Activated T-cell treated with anti-CD3 and anti-CD28 coated beads, Interleukin-2, amount 50 U/mL, for 48 hours (primary cell): ENCODE results near the gene ATP1A4.

Source experiments
- DNase-seq, 2 experiments: peaks; one replicate each; pipeline ENCODE4 v3.0.0-alpha.2; 2020

Gene ATP1A4

GRCh38 chr1:160148121-160148520, 3.3 kb upstream of the ATP1A4 start:
- DNase-seq, result no peak

DNA sequence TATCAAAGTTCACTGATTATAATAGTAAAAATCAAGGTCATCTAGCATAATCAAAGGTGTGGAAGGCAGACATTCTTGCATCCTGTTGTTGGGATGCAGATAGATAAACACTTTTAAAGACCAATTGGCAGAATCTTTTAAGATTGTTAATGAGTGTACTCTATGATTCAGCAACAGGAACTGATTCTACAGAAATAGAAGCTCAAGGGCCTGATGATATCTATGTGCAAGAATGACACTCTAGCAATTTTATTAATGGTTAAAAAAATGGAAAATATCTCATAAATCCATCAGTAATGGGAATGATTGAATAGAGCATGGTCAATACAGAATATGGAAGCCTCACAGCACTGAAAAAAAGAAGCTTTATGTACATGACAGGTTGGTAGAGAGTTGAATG, 2.2 kb upstream of the ATP1A4 start:
- DNase-seq, result no peak

- DNase-seq, result no peak
Observed at GRCh38 chr1:160149716-160150115, 1.7 kb upstream of the ATP1A4 start.

DNA sequence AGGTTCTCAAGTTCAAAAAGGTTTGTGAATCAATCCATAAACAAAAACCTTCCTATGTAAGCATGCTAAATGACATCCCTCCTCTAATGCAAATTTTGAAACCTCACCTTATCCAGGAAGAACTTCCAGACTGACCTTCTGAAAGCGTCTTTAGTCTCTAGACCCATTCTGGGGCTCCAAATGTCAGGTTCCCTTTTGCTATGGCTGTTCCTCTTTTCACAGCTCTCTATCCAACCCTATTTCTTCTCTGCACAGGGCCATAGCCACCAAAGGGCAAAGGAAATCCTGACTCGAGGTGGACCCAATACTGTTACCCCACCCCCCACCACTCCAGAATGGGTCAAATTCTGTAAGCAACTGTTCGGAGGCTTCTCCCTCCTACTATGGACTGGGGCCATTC, 3.4 kb downstream of the ATP1A4 start:
- no peak for DNase-seq

DNA sequence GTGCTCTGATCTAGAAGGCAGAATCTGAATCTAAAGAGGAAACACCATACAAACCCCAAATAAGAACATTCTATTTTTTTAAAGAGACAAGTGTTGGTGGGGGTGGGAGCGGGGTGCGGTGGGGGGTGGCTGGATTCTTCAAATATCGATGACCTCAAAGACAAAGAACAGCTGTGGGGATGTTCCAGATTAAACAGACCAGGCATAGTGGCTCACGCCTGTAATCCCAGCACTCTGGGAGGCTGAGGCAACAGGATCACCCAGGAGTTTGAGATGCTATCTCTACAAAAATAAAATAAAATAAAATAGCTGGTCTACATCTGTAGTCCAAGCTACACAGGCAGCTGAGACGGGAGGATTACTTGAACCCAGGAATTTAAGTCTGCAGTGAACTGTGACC, 5.0 kb downstream of the ATP1A4 start:
- DNase-seq, result no peak

DNA sequence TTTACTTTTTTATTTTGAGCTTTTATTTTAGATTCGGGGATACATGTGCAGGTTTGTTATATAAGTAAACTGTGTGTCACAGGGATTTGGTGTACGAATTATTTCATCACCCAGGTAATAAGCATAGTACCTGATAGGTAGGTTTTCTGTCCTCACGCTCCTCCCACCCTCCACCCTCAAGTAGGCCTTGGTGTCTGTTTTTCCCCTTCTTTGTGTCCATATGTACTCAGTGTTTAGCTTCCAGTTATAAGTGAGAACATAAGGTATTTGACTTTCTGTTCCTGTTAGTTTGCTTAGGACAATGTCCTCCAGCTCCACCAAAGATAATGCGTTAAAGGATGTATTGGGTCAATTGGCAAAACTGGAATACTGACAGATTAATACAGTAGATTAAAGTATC, 5.8 kb downstream of the ATP1A4 start:
- DNase-seq, result no peak

- no peak for DNase-seq
Observed at GRCh38 chr1:160158031-160158430, 6.6 kb downstream of the ATP1A4 start.

DNA sequence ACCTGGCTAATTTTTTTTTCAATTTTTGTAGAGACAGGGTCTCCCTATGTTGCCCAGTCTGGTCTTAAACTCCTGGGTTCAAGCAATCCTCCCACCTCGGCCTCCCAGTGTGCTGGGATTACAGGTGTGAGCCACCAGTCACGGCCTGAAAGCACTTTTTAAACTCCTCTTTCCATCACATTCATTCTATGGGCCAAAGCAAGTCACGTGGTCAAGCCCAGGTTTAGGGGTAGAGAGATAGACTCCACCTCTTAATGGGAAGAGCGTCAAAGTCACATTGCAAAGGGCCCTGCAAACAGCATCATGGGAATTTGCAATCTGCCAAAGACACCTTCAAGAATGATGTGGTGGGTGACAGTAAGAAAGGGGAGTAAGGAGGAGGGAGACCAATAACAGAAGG, 7.1 kb downstream of the ATP1A4 start:
- DNase-seq, result no peak

GRCh38 chr1:160159846-160160245, 8.4 kb downstream of the ATP1A4 start:
- DNase-seq, result no peak

GRCh38 chr1:160161965-160162705, 10.7 kb downstream of the ATP1A4 start:
- no peak for DNase-seq

GRCh38 chr1:160162931-160163330, 11.5 kb downstream of the ATP1A4 start:
- DNase-seq, result no peak

GRCh38 chr1:160163615-160164014, 12.2 kb downstream of the ATP1A4 start:
- no peak for DNase-seq

- no peak for DNase-seq
Observed at GRCh38 chr1:160164121-160164520, 12.7 kb downstream of the ATP1A4 start.

DNA sequence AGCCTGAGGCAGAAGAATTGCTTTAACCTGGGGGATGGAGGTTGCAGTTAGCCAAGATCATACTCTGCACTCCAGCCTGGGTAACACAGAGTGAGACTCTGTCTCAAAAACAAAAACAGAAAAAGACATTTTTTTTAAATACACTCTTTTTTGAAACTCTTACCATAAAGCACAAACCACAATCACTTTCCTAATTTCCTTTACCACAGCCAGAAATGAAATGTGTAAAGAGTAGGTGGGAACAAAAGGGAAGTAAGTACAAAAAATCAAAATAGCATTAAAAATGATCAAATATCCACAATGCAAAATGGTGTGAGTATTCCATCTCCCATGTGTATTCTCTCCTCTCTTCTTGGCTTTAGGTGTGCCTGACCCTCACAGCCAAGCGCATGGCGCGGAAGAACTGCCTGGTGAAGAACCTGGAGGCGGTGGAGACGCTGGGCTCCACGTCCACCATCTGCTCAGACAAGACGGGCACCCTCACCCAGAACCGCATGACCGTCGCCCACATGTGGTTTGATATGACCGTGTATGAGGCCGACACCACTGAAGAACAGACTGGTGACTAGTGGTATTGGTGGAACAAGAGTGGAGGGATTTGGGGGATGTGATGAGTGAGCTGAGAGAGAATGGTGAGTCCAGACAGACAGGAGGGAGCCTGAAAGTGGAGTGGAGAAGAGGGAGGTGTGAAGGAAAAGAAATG, 14.9 kb downstream of the ATP1A4 start:
- no peak for DNase-seq

GRCh38 chr1:160167056-160167455, 15.7 kb downstream of the ATP1A4 start:
- no peak for DNase-seq

- peak in 1 of 2 experiments; percentile 34 for DNase-seq
Observed at GRCh38 chr1:160167580-160167979, 16.2 kb downstream of the ATP1A4 start.

- no peak for DNase-seq
Observed at GRCh38 chr1:160168016-160168415, 16.6 kb downstream of the ATP1A4 start.

DNA sequence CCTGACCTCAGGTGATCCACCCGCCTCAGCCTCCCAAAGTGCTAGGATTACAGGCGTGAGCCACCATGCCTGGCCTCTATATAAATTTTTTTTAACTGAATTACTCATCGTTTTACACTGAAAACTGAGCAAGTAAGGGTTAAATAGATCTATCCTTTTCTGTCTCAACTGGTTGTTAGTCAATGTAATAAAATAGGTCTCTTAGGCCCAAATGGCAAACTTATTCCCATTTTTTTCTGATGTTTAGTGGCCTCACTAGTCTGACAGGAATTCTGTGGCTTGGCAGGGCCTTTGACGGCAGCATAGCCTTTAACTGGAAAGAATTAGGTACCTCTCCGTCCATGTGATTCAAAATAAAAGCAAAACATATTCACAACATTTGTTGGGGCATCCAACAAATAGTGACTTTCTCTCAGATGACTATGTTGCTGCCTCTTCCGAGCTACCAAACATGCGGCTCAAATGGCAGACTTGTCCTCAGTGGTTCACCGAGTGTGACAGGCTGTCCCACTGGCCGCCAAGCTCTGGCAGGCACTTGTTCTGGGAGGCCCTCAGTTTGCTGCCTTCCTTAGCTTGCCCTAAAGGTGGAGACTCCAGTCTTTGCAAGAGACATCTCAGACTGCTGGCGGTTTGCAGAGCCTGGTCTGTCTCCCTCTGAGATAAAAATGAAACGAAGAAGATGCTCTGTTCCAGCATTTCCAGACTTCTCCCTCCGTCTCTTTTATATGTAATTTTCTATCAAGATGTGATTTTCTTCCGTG, 17.4 kb downstream of the ATP1A4 start:
- no peak for DNase-seq

DNA sequence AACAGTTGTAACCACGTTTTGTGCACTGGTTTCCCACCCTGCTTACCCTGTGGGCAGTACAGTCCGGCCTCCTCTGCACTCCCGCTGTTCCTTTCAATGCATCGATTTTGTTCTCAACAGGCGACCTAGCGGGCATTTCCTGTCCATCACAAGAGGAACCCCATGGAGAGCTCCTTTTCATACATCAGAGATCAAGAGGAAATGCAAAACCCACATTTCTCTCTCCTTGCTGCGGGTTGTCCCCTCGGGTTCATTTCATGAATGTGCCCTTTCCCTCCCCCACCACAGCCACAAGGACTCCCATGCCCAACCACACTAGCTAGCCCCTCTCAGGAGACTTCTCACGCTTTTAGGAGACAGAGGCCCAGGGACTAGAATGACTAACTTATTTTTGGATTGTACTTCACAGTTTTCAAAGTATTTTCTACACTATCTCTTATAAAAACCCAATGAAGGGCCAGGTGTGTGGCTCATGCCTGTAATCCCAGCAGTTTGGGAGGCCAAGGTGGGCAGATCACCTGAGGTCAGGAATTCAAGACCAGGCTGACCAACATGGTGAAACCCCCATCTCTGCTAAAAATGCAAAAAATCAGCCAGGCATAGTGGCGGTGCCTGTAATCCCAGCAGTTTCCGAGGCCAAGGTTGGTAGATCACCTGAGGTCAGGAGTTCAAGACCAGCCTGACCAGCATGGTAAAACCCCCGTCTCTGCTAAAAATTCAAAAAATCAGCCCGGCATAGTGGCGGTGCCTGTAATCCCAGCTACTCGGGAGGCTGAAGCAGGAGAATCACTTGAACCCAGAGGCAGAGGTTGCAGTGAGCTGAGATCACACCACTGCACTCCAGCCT, 18.4 kb downstream of the ATP1A4 start:
- peak; percentile 47 to 55 for DNase-seq

DNA sequence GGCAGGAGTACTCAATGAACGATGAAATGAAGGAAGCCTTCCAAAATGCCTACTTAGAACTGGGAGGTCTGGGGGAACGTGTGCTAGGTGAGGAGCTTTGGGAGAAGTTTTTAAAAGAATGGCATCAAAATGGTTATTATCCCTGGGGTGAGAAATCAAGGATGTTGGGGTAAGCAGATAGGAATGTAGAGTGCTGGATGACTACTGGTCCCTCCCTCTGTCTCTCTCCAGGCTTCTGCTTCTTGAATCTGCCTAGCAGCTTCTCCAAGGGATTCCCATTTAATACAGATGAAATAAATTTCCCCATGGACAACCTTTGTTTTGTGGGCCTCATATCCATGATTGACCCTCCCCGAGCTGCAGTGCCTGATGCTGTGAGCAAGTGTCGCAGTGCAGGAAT, 20.0 kb downstream of the ATP1A4 start:
- no peak for DNase-seq

DNA sequence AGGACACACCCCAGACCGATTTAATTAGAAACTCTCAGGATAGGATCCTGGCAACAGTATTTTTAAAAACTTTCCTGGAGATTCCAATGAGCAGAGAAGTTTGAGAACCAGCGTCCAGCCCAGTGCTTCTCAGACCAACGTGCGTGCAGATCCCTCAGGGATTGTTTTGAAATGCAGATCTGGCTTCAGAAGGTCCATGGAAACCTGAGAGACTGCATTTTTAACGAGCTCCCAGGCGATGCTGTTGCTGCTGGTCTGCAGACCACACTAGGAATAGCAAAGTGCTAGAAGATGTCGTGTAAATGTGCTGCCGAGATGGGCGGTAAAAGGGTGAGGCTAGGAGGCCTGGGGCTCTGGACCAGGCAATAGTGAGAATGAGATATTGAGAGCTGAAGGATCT, 20.6 kb downstream of the ATP1A4 start:
- no peak for DNase-seq

DNA sequence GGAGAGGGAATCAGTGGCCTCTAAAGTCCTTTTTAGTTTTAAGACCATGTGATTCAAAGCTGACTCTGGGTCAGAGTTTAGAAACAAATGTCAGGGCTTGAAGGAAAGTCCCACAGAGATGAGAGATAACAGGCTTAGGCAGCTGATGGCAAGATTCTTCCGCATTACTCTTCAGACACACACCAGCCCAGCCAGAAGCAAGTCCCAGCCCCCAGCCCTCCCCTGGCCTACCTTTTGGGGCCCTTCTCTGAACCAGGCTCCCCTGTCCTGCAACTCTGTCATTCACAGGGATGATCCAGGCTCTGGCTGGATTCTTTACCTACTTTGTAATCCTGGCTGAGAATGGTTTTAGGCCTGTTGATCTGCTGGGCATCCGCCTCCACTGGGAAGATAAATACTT, 25.8 kb downstream of the ATP1A4 start:
- DNase-seq, result no peak

DNA sequence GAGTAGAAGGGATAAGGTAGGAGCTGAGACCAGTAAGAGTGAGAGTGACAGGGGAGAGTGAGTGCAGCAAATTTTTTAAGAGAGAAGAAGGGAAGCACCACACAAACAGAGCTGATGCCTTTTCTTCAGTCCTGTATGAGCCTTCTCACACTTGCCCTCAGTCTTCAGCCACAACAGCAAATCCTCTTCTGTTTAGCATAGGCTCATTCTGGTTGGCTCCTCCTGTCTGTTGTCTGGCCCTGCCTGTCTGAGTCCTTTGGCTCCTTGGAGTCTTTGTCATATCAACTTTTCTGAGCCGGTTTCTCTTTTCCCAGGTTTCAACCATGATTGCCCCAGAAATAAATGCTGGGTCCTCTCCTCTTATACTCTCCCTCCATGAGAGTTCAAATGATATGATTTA, 26.3 kb downstream of the ATP1A4 start:
- no peak for DNase-seq
